HG02840 (cell line): ENCODE data around the gene KCNK3.
"Not testable (repeated sequence)": the region's sequence is repeated elsewhere in the genome, so short reads cannot be mapped to it uniquely, and the experiment has no call there.

Experiments used
- ATAC-seq: cut with Tn5 transposase; IDR thresholded peaks from one replicate; pipeline ENCODE4 v1.9.1; 2021; ENCODE audit warnings: mild to moderate bottlenecking, moderate library complexity, moderate number of reproducible peaks; ENCODE audit not compliant: unreplicated experiment, low FRiP score

KCNK3 gene

GRCh38 chr2:26692279-26692896, at the start of gene KCNK3:
Gene KCNK3, plus strand, starts transcription at chr2:26692722. Its CDS starts 154 bp downstream, at chr2:26692876.
- ATAC-seq: no peak

- no peak for ATAC-seq
These were observed 48.2 kb upstream of the KCNK3 start for GRCh38 chr2:26644188-26644835.

DNA sequence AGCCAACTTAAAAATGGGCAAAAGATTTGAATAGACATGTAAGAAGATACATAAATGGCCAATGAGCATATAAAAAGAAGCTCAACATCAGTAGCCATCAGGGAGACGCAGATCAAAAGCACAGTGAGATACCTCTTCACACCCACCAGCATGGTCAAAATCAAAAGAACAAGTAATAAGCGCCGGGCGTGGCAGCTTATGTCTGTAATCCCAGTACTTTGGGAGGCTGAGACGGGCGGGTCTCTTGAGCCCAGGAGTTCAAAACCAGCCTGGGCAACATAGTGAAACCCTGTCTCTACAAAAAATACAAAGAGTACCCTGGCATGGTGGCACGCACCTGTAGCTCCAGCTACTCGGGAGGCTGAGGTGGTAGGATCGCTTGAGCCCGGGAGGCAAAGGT, 46.8 kb upstream of the KCNK3 start:
- ATAC-seq: no peak

DNA sequence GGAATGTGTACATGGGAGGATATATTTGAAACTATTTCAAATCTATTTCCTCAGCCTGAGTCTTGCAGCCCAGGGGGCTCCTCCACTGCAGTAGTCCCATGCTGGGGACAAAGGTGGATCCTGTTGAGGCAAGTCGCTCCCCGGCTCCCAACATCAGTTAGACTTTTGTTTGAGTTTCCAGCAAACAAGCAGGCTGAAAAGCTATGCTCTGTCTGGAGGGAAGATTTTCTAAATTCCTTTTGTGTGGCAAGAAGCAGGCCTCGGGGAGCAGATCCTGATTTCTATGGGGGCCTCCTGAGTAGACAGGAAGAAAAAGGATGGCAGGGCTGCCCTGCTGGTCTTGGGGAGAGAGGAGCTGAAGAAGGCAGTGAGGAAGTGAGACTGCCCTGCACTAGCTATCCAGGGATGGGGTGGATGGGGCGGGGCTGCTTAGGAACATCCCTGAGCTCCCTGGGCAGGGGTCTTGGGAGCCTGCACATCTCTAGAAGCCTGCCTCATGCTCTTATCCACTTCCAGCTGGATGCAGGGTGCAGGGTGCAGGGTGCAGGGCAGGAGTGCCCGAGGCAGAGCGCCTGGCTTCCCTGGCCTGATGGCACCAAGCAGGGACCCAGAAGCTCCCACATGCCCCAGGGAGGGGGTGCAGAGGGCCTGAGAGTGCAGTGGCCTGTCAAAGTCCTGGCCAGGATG, 45.4 kb upstream of the KCNK3 start:
- ATAC-seq: no peak

GRCh38 chr2:26647981-26648380, 44.5 kb upstream of the KCNK3 start:
- no peak for ATAC-seq

- no peak for ATAC-seq
These were observed 44.0 kb upstream of the KCNK3 start for GRCh38 chr2:26648516-26648915.

- no peak for ATAC-seq
These were observed 43.2 kb upstream of the KCNK3 start for GRCh38 chr2:26649322-26649721.

DNA sequence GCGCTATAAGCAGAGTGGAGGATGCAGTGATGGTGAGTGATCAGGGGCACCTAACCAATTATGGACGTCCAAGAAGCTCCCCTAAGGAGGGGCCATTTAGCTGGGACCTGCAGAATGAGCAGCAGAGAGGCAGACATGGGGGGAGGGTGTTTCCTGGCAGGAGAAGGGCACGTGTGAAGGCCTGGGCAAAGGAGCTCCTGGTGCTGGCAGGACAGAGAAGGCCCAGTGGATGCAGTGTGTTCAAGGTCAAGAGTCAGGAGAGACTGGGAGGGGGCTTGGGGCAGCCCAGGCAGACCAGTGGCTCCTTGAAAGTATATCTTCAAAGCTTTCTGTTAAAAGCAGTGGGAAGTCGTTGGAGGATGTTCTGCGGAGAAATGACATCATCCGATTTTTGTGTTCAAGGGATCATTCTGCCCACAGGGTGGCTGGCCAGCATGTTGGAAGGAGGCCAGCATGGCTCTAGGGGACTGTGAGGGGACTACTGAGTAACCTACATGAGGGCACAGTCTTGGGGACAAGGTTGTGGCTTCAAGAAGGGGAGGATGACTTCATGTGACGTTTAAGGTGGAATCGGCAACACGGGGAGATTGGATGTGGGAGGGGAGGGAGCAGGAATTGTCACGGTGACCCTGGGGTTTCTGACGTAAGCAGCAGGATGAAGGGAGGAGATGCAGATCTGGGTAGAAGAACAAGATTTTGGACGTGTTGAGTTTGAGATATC, 42.4 kb upstream of the KCNK3 start:
- ATAC-seq: no peak

DNA sequence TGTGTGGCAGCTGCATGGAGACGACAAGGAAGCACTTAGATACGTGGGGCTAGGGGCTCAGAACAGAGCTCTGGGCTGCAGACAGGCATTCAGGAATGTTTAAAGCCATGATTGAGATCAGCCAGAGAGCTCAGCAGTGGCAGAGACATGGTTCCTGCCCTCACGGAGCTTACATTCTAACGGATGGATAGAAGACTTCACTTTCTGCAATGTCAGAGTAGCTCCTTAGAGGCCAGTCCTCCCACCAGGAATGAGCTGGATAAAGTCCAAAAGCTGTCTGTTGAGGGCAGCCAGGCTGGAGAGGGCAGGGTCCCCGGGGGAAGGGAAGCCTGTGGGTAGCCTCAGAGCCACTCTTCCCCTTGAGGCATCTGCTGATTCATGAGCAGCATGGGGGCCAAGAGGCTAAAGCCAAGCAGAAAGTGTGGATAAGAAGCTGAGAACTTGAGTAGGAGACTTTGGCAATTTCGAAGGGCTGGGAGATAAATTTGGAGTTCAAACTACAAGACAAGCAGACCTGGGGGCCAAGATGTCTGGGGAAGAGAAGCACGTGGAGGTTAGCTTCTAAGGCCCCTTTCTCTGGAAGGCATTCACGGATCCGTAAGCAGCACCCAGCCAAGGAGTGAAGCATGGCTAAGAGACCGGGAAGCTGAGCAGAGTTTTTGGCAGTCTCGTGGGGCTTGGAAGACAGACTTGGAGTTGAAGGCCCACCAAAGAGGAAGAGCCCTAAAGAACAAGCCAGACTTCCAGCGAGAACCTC, 41.6 kb upstream of the KCNK3 start:
- no peak for ATAC-seq

- ATAC-seq: no peak
These were observed 41.1 kb upstream of the KCNK3 start for GRCh38 chr2:26651470-26651771.

GRCh38 chr2:26651799-26652198, 40.7 kb upstream of the KCNK3 start:
- no peak for ATAC-seq

DNA sequence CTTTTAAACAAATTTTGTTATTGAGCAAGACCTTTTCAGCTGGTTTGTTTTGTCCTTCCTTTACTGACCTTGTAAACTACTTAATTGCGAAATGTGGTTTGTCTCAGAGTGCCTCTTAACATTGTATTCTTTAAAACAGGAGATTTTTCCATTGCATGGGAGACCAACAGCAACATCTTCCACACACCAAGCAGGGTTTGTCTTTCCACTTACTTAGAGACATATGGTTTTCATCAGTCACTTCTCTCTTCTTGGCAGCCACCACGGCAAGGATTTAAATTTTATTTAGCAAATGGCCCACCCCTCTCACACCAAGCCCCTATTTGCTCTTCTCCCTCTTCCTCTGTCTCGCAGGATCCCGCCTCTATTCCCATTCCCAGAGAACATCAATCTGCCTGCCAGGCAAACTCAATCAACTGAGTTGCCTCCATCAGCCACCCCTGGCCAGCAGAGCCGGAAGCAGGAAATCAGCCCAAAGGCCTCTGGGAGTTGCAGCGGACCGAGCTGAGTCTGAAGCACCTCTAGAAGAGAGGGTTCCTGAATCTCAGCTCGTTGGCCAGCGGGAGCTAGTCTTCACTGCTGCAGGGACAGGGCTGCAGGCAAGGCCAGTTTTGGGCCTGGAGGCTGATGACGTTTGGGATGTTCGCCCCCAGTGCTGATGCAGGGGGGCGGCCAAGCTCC, 40.0 kb upstream of the KCNK3 start:
- ATAC-seq: no peak

GRCh38 chr2:26653207-26654060, 39.1 kb upstream of the KCNK3 start:
- ATAC-seq: no peak

- ATAC-seq: no peak
These were observed 38.5 kb upstream of the KCNK3 start for GRCh38 chr2:26654061-26654340.

GRCh38 chr2:26655120-26655519, 37.4 kb upstream of the KCNK3 start:
- ATAC-seq: not testable (repeated sequence)

GRCh38 chr2:26655611-26656195, 36.8 kb upstream of the KCNK3 start:
- no peak for ATAC-seq

GRCh38 chr2:26657265-26657664, 35.3 kb upstream of the KCNK3 start:
- ATAC-seq: no peak

- no peak for ATAC-seq
These were observed 33.7 kb upstream of the KCNK3 start for GRCh38 chr2:26658691-26659346.
